AG04449 (cell line): ENCODE data around the gene RPLP2.

Experiments
- CTCF ChIA-PET: fragments of 350-600 bp; formaldehyde crosslinking; extraction: SDS; loops from one replicate; lab custom pipeline; 2021; ENCODE audit warnings: antibody characterized with exemption; lab: Yijun Ruan, JAX
- POLR2A ChIA-PET: fragments of 400-600, 350-600 bp; formaldehyde crosslinking; extraction: SDS; loops from one replicate; lab custom pipeline; 2020; ENCODE audit warnings: antibody characterized with exemption, inconsistent platforms; lab: Yijun Ruan, JAX
- DNase-seq: peaks from one replicate; pipeline ENCODE4 v3.0.0-alpha.2; 2010; ENCODE audit warnings: low read depth, low spot score
- H3K4me3 ChIP-seq: 2 replicates; pipeline ENCODE4 v1.5.1; 2011; ENCODE audit warnings: low read depth, mild to moderate bottlenecking, control low read depth, low read length
- TF ChIP-seq, protein P1 (sequence below): IDR thresholded peaks from one replicate; pipeline ENCODE4 v1.5.1; 2011; ENCODE audit warnings: mild to moderate bottlenecking, moderate library complexity, low read length, control low read depth, inconsistent platforms; ENCODE audit not compliant: insufficient read depth; ENCODE audit errors: missing control alignments

Gene RPLP2

DNA sequence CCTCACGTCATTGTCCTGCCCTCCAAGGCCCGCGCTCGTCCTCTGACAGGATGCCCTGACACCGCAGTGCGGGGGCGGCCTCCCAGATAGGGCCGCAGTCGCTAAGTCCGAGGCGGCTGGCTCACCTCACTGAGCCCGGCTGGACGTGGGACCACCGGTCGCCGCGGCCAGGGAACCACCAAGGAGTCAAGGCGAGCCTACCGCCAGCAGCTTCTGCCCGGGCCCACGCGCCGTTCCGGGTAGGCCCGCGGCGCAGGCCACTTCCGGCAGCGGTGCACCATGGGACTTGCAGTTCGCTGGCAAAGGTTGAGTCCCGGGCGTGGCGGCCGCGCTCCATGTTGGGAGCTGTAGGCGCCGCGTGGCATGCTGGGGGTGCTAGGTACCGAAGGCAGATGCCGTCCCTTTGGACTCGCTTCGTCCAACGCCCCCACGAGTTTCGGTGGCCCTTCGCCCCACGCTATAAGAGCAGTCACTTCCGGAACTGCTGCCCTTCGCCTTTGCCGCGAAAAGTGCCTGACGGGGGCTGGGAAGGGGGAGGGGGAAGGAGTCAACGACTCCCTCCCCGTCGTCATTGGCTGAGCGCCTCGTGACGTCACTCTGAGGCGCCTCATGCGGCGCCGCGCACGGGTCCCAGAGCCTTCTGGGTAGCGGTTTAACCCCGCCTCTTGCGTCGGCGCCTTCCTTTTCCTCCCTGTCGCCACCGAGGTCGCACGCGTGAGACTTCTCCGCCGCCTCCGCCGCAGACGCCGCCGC, at the start of gene RPLP2:
RPLP2 (plus strand) TSS at position 681 of the 753 bp plus-strand sequence. CDS start 268 bp downstream, outside the sequence.
- ChIA-PET POLR2A (interaction anchor here (0.8 to 1.8 kb wide), 9 partner anchors 10 to 263 kb away, joined by 3 to 35 read pairs (median 4); partner anchors contain the start of genes CD151, PNPLA2 and TSPAN4), CTCF (interaction anchor here (1.1 kb wide), 1 partner anchor 11 kb away, joined by 3 read pairs; no protein-coding TSS in a partner anchor)
- peak within 1 kb of the TSS; percentile 89 for H3K4me3 ChIP-seq
- DNase-seq: peak; percentile 71
- TF ChIP-seq, protein P1, sequence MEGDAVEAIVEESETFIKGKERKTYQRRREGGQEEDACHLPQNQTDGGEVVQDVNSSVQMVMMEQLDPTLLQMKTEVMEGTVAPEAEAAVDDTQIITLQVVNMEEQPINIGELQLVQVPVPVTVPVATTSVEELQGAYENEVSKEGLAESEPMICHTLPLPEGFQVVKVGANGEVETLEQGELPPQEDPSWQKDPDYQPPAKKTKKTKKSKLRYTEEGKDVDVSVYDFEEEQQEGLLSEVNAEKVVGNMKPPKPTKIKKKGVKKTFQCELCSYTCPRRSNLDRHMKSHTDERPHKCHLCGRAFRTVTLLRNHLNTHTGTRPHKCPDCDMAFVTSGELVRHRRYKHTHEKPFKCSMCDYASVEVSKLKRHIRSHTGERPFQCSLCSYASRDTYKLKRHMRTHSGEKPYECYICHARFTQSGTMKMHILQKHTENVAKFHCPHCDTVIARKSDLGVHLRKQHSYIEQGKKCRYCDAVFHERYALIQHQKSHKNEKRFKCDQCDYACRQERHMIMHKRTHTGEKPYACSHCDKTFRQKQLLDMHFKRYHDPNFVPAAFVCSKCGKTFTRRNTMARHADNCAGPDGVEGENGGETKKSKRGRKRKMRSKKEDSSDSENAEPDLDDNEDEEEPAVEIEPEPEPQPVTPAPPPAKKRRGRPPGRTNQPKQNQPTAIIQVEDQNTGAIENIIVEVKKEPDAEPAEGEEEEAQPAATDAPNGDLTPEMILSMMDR: no peak

DNA sequence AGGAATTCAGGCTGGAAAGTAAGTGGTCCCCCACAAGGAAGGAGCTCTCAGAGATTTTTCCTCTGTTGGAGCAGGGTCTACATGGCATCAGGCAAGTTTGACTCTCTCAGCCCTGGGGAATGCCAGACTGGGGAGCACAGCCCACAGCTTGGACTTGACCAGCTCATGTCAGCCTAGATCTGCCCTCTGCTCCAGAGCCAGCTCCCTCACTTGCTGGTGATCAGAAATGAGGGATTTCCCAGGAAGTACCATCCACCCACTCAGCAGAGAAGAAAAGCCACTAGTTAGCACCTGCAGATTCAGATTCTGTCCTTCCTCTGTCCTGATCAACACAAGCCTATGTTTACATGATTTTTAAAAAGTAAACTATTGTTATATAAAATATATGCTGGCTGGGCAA, 49.5 kb upstream of the RPLP2 start:
- ChIA-PET CTCF (interaction anchor here (1.7 kb wide), 1 partner anchor 206 kb away, joined by 4 read pairs; no protein-coding TSS in a partner anchor), POLR2A (interaction anchor here (0.8 kb wide), 1 partner anchor 64 kb away, joined by 3 read pairs; no protein-coding TSS in a partner anchor)
- H3K4me3 ChIP-seq: no peak overlapping the region
- TF ChIP-seq, protein P1: no peak
- no peak for DNase-seq

DNA sequence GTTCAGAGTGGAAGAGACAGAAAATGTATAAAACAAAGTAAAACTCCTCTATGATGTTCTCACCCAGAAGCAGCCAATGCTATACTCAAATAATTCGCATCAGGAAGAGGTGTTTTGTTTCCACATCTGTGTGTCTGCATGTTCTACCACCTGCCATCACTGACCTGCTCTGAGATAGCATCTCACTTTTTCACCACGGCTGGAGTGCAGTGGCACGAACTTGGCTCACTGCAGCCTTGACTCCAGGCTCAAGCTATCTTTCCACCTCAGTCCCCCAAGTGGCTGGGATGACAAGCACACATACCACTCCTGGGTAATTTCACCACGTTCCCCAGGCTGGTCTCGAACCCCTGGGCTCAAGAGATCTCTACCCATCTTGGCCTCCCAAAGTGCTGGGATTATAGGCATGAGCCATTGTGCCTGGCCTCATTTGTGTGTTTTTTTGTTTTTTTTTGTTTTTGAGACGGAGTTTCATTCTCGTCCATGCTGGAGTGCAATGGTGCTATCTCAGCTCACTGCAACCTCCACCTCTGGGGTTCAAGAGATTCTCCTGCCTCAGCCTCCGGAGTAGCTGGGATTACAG, 48.1 kb upstream of the RPLP2 start:
- no peak for DNase-seq
- no peak overlapping the region for H3K4me3 ChIP-seq
- ChIA-PET POLR2A (interaction anchor here (1.3 to 1.5 kb wide), 2 partner anchors 14 kb away, joined by 3 read pairs; partner anchors contain the start of gene TALDO1), CTCF (interaction anchor here (0.8 to 1.8 kb wide), 4 partner anchors 14 to 38 kb away, joined by 3 to 7 read pairs (median 3); partner anchors contain the start of gene TALDO1)
- TF ChIP-seq, protein P1: no peak

DNA sequence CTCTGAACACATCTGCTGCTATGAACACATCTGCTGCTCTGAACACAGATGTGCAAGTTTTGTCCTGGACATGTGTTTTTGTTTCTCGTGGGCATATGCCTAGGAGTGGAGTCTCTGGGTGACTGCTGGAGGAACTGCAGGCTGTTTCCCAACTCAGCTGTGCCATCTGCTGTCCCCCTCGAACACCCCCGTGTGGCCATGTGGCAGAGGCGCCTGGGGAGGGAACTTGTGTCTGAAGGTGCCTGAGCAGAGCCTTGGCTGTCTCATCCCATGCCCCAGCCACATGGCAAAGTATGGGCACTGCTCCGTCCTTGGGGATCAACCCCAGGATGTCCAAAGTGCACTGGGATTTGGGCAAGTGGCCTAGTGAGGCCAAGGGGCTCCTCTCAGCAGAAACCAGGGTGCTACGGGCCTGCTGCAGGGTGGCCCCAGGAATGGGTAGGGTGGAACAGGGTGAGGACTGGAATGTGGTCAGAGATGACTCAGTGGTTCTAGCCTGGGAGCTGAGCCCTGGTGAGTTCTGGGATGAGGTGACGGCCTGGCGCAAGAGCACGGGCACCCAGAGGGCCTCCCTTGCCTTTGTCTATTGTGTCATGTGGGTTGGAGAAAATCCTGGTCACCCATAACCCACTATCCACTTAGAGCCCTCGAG, 47.2 kb upstream of the RPLP2 start:
- DNase-seq: no peak
- ChIA-PET CTCF (interaction anchor here (0.9 to 4.8 kb wide), 4 partner anchors 14 to 34 kb away, joined by 3 to 25 read pairs (median 5); partner anchors contain the start of genes GATD1 and TALDO1), POLR2A (interaction anchor here (1.3 to 1.6 kb wide), 2 partner anchors 13 to 14 kb away, joined by 3 read pairs; no protein-coding TSS in a partner anchor)
- no peak overlapping the region for H3K4me3 ChIP-seq
- TF ChIP-seq, protein P1: peak; percentile 52

DNA sequence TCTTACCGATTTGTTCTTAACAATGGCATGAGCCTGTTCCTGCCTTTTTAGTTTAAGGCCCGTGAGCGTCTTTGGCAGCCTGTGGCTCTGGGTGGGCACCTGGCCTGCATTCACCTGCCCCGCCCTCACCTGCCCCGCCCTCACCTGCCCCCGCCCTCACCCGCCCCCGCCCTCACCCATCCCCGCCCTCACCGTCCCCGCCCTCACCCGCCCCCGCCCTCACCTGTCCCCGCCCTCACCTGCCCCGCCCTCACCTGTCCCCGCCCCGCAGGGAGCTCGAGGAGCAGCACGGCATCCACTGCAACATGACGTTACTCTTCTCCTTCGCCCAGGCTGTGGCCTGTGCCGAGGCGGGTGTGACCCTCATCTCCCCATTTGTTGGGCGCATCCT, 46.7 kb upstream of the RPLP2 start:
- ChIA-PET CTCF (interaction anchor here (1.2 to 4.8 kb wide), 3 partner anchors 14 to 34 kb away, joined by 3 to 25 read pairs (median 9); partner anchors contain the start of gene GATD1), POLR2A (interaction anchor here (1.6 kb wide), 1 partner anchor 12 kb away, joined by 3 read pairs; no protein-coding TSS in a partner anchor)
- TF ChIP-seq, protein P1: no peak
- H3K4me3 ChIP-seq: no peak overlapping the region
- DNase-seq: no peak
